Measurements from ENCODE around the gene KIF26B.

GRCh38 chr1:245589906-245590305 is 435.1 kb downstream of the KIF26B start:
- TF ChIP-seq CTCF (IDR thresholded peaks at IDR 0.05) (no peak), POLR2AphosphoS2 (conservative IDR thresholded peaks at IDR 0.05; ENCODE audit: low read length) (no peak), HOXB13 (CRISPR knock-in tag; IDR thresholded peaks at IDR 0.05; ENCODE audit: low read depth) (no peak), POLR2A (IDR thresholded peaks at IDR 0.05; ENCODE audit: low read length) (no peak), RAD21 (conservative IDR thresholded peaks at IDR 0.05 in 1 of 2, IDR thresholded peaks at IDR 0.05 in 1 of 2) (no peak), EP300 (IDR thresholded peaks at IDR 0.05) (no peak), ZSCAN20 (CRISPR knock-in tag; IDR thresholded peaks at IDR 0.05) (no peak), ELK1 (IDR thresholded peaks at IDR 0.05; ENCODE audit: low read depth, low read length) (no peak), USF2 (IDR thresholded peaks at IDR 0.05) (no peak), NR3C1 (IDR thresholded peaks at IDR 0.05) (no peak)

All from A549 (cell line).